ENCODE measurements around the gene ST13. TPM values are rescaled to one million over a fixed set of nuclear protein-coding genes. Genes with fewer than 3 reads are reported as not detected.

ST13 gene
- total RNA-seq, 1 experiment from 2014 or later, result 301 TPM

DNA sequence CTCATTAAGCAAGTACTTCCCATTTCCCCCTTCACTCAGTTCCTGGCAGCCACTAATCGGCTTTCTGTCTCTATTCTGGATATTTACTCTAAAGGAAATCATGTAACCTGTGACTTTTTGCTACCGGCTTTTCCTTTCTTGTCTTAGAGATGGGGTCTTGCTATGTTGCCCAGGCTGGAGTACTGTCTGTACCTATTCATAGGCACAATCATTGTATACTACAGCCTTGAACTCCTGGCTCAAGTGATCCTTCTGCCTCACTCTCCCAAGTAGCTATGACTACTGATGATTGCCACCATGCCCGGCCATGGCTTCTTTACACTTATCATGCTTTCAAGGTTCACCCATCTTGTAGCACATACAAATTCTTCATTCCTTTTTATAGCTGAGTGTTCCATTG lies 49.7 kb downstream of the ST13 start (continued):
- no peak for TF ChIP-seq ZBTB33 (IDR thresholded peaks at IDR 0.05; ENCODE audit: extremely low read depth, insufficient replicate concordance, low read length)
- TF ChIP-seq FOSL1 (IDR thresholded peaks at IDR 0.05; ENCODE audit: low read depth), result no peak
- TF ChIP-seq ZNF274 (IDR thresholded peaks at IDR 0.05; ENCODE audit: low read depth, low read length), result no peak
- no peak for TF ChIP-seq SP1 (IDR thresholded peaks at IDR 0.05; ENCODE audit: low read depth)

- Histone ChIP-seq H3K27me3 (ENCODE audit: insufficient read depth, low read length) (no peaks in the 10 kb centered on the region), H3K9ac (ENCODE audit: low read length) (no peak overlapping the region), H3K4me2 (ENCODE audit: low read length) (no peak overlapping the region), H3K9me3 (ENCODE audit: control insufficient read depth in 1 of 2, insufficient read depth in 1 of 2, low read depth in 1 of 2, low read length in 2 of 2) (no peaks in the 10 kb centered on the region), H3K4me1 (ENCODE audit: control insufficient read depth in 1 of 2, insufficient read depth in 2 of 2, low read length in 2 of 2) (no peaks in the 10 kb centered on the region), H3K79me2 (ENCODE audit: insufficient read depth, low read length) (peaks cover 46% of the 10 kb centered on the region), H2AFZ (ENCODE audit: low read depth, low read length, poor library complexity, severe bottlenecking) (no peak overlapping the region), H3K27ac (ENCODE audit: low read depth, low read length) (no peak overlapping the region), H4K20me1 (ENCODE audit: insufficient read depth) (no peaks in the 10 kb centered on the region), H3K9me2 (ENCODE audit: insufficient read depth) (no peaks in the 10 kb centered on the region), H3K36me3 (ENCODE audit: control insufficient read depth in 1 of 2, insufficient read depth in 2 of 2, low read length in 2 of 2) (no peaks in the 10 kb centered on the region), H3K4me3 (replicated peaks in 1 of 2; ENCODE audit: low read depth in 1 of 2, low read length in 2 of 2) (no peak overlapping the region)
- CTCF ChIA-PET, result no interaction called here
- POLR2A ChIA-PET, result no interaction called here
- DNase-seq (ENCODE audit: low read depth, low spot score) (no peak), ATAC-seq (no peak)
- RAD21 ChIA-PET (ENCODE audit: low non-redundant PET in 1 of 2, low total read pairs in 2 of 2, uncharacterized antibody in 2 of 2, unreplicated experiment in 2 of 2), result no interaction called here
- no TSS peak for BruUV-seq (replicated peaks)
- intact Hi-C loops (cut with micrococcal nuclease), result no loop called here
- TF ChIP-seq SP1 (IDR thresholded peaks at IDR 0.05; ENCODE audit: low read depth) (no peak), CTCF (IDR thresholded peaks at IDR 0.05 in 2 of 3, conservative IDR thresholded peaks at IDR 0.05 in 1 of 3; ENCODE audit: borderline replicate concordance in 1 of 3, insufficient read depth in 1 of 3, low read depth in 2 of 3, low read length in 2 of 3) (no peak), ELF1 (IDR thresholded peaks at IDR 0.05; ENCODE audit: borderline replicate concordance, low read depth) (no peak), CEBPB (IDR thresholded peaks at IDR 0.05; ENCODE audit: low read depth) (no peak), JUND (IDR thresholded peaks at IDR 0.05) (no peak), SIN3A (IDR thresholded peaks at IDR 0.05; ENCODE audit: low read depth) (no peak), EGR1 (IDR thresholded peaks at IDR 0.05; ENCODE audit: low read depth) (no peak), ZFX (IDR thresholded peaks at IDR 0.05) (no peak), RAD21 (IDR thresholded peaks at IDR 0.05; ENCODE audit: low read depth) (no peak), EZH2phosphoT487 (IDR thresholded peaks at IDR 0.05; ENCODE audit: borderline replicate concordance) (no peak)
Observed at GRCh38 chr22:40805699-40806203, 50.7 kb downstream of the ST13 start.

All from HCT116 (cell line).